Measurements from ENCODE around the gene COMMD9.

Gene COMMD9

GRCh38 chr11:36249246-36249645 lies 40.0 kb downstream of the COMMD9 start:
- Mint-ChIP-seq H3K4me1 (no peaks in the 10 kb centered on the region), H3K27ac (no peak overlapping the region), H3K36me3 (no peaks in the 10 kb centered on the region), H3K9me3 (peaks cover 3% of the 10 kb centered on the region), H3K4me3 (no peak overlapping the region), H3K27me3 (peaks cover 39% of the 10 kb centered on the region)
- no peak for ATAC-seq

GRCh38 chr11:36248436-36248835 lies 40.8 kb downstream of the COMMD9 start:
- peaks cover 44% of the 10 kb centered on the region for H3K27me3 Mint-ChIP-seq
- no peak overlapping the region for H3K4me3 Mint-ChIP-seq
- ATAC-seq = no peak
- H3K4me1 Mint-ChIP-seq = no peaks in the 10 kb centered on the region
- H3K27ac Mint-ChIP-seq = no peak overlapping the region
- no peaks in the 10 kb centered on the region for H3K36me3 Mint-ChIP-seq
- peaks cover 3% of the 10 kb centered on the region for H3K9me3 Mint-ChIP-seq

GRCh38 chr11:36247493-36247892 lies 41.7 kb downstream of the COMMD9 start:
- Mint-ChIP-seq H3K4me3 (no peak overlapping the region), H3K36me3 (no peaks in the 10 kb centered on the region), H3K4me1 (no peaks in the 10 kb centered on the region), H3K9me3 (peaks cover 3% of the 10 kb centered on the region), H3K27me3 (peaks cover 51% of the 10 kb centered on the region), H3K27ac (no peak overlapping the region)
- no peak for ATAC-seq

GRCh38 chr11:36243641-36244040 lies 45.6 kb downstream of the COMMD9 start:
- no peak for ATAC-seq
- Mint-ChIP-seq H3K4me3 (no peak overlapping the region), H3K4me1 (no peaks in the 10 kb centered on the region), H3K27me3 (peaks cover 32% of the 10 kb centered on the region), H3K27ac (no peak overlapping the region), H3K9me3 (no peaks in the 10 kb centered on the region), H3K36me3 (no peaks in the 10 kb centered on the region)

GRCh38 chr11:36241497-36241896 lies 47.7 kb downstream of the COMMD9 start:
- Mint-ChIP-seq H3K27me3 (peaks cover 27% of the 10 kb centered on the region), H3K9me3 (peaks cover 2% of the 10 kb centered on the region), H3K4me3 (no peak overlapping the region), H3K4me1 (no peaks in the 10 kb centered on the region), H3K27ac (no peak overlapping the region), H3K36me3 (no peaks in the 10 kb centered on the region)
- ATAC-seq = no peak

- H3K36me3 Mint-ChIP-seq = no peaks in the 10 kb centered on the region
- no peaks in the 10 kb centered on the region for H3K4me1 Mint-ChIP-seq
- H3K27ac Mint-ChIP-seq = no peak overlapping the region
- no peak overlapping the region for H3K4me3 Mint-ChIP-seq
- ATAC-seq = no peak
- H3K9me3 Mint-ChIP-seq = peaks cover 2% of the 10 kb centered on the region
- peaks cover 32% of the 10 kb centered on the region for H3K27me3 Mint-ChIP-seq
Measured at GRCh38 chr11:36240801-36241200, 48.4 kb downstream of the COMMD9 start.

- no peak for ATAC-seq
- H3K27me3 Mint-ChIP-seq = peaks cover 32% of the 10 kb centered on the region
- peaks cover 2% of the 10 kb centered on the region for H3K9me3 Mint-ChIP-seq
- no peaks in the 10 kb centered on the region for H3K4me1 Mint-ChIP-seq
- no peak overlapping the region for H3K4me3 Mint-ChIP-seq
- no peak overlapping the region for H3K27ac Mint-ChIP-seq
- no peaks in the 10 kb centered on the region for H3K36me3 Mint-ChIP-seq
Measured at GRCh38 chr11:36240173-36240572, 49.1 kb downstream of the COMMD9 start.

GRCh38 chr11:36239636-36240035 lies 49.6 kb downstream of the COMMD9 start:
- peaks cover 32% of the 10 kb centered on the region for H3K27me3 Mint-ChIP-seq
- ATAC-seq = no peak

GRCh38 chr11:36238881-36239280 lies 50.3 kb downstream of the COMMD9 start:
- Mint-ChIP-seq H3K4me3 (no peak overlapping the region), H3K4me1 (no peaks in the 10 kb centered on the region), H3K27ac (no peak overlapping the region), H3K36me3 (no peaks in the 10 kb centered on the region), H3K27me3 (peaks cover 32% of the 10 kb centered on the region), H3K9me3 (peaks cover 2% of the 10 kb centered on the region)
- ATAC-seq = no peak

More at GRCh38 chr11:36239636-36240035, 49.6 kb downstream of the COMMD9 start:
- H3K9me3 Mint-ChIP-seq = peaks cover 2% of the 10 kb centered on the region
- H3K27ac Mint-ChIP-seq = no peak overlapping the region
- no peaks in the 10 kb centered on the region for H3K36me3 Mint-ChIP-seq
- H3K4me1 Mint-ChIP-seq = no peaks in the 10 kb centered on the region
- no peak overlapping the region for H3K4me3 Mint-ChIP-seq

GRCh38 chr11:36238036-36238631 lies 51.1 kb downstream of the COMMD9 start:
- Mint-ChIP-seq H3K27ac (no peak overlapping the region), H3K27me3 (peaks cover 24% of the 10 kb centered on the region), H3K4me1 (no peaks in the 10 kb centered on the region), H3K36me3 (no peaks in the 10 kb centered on the region), H3K4me3 (no peak overlapping the region), H3K9me3 (peaks cover 2% of the 10 kb centered on the region)
- ATAC-seq = no peak

GRCh38 chr11:36237391-36237790 lies 51.8 kb downstream of the COMMD9 start:
- Mint-ChIP-seq H3K36me3 (no peaks in the 10 kb centered on the region), H3K27me3 (peaks cover 21% of the 10 kb centered on the region), H3K4me3 (no peak overlapping the region), H3K4me1 (no peaks in the 10 kb centered on the region), H3K27ac (no peak overlapping the region), H3K9me3 (peaks cover 2% of the 10 kb centered on the region)
- ATAC-seq = no peak

GRCh38 chr11:36235750-36236149 lies 53.5 kb downstream of the COMMD9 start:
- Mint-ChIP-seq H3K4me3 (no peak overlapping the region), H3K27me3 (peaks cover 12% of the 10 kb centered on the region), H3K4me1 (no peaks in the 10 kb centered on the region), H3K9me3 (peaks cover 2% of the 10 kb centered on the region), H3K36me3 (no peaks in the 10 kb centered on the region), H3K27ac (no peak overlapping the region)
- no peak for ATAC-seq

- no peaks in the 10 kb centered on the region for H3K4me1 Mint-ChIP-seq
- H3K27ac Mint-ChIP-seq = no peak overlapping the region
- no peak overlapping the region for H3K4me3 Mint-ChIP-seq
- no peaks in the 10 kb centered on the region for H3K36me3 Mint-ChIP-seq
- peaks cover 12% of the 10 kb centered on the region for H3K27me3 Mint-ChIP-seq
- H3K9me3 Mint-ChIP-seq = peaks cover 2% of the 10 kb centered on the region
- no peak for ATAC-seq
Measured at GRCh38 chr11:36234825-36235224, 54.4 kb downstream of the COMMD9 start.

- ATAC-seq = no peak
- H3K27ac Mint-ChIP-seq = no peak overlapping the region
- H3K27me3 Mint-ChIP-seq = peaks cover 12% of the 10 kb centered on the region
- H3K4me1 Mint-ChIP-seq = no peaks in the 10 kb centered on the region
- no peaks in the 10 kb centered on the region for H3K9me3 Mint-ChIP-seq
- H3K4me3 Mint-ChIP-seq = no peak overlapping the region
- no peaks in the 10 kb centered on the region for H3K36me3 Mint-ChIP-seq
Measured at GRCh38 chr11:36233204-36233603, 56.0 kb downstream of the COMMD9 start.

GRCh38 chr11:36230779-36231699 lies 58.2 kb downstream of the COMMD9 start:
- Mint-ChIP-seq H3K4me1 (no peaks in the 10 kb centered on the region), H3K4me3 (no peak overlapping the region), H3K36me3 (no peaks in the 10 kb centered on the region), H3K9me3 (no peaks in the 10 kb centered on the region), H3K27me3 (peaks cover under 1% of the 10 kb centered on the region), H3K27ac (no peak overlapping the region)
- no peak for ATAC-seq
